GM18868 (cell line): Measurements from ENCODE around the gene ASB5.
A peak's percentile ranks its signal among the peaks of the same experiment; 100 is the strongest.
"Not testable (repeated sequence)": the region's sequence is repeated elsewhere in the genome, so short reads cannot be mapped to it uniquely, and the experiment has no call there.

Source experiments
- ATAC-seq: cut with Tn5 transposase; IDR thresholded peaks from one replicate; pipeline ENCODE4 v1.9.1; 2021; ENCODE audit warnings: mild to moderate bottlenecking, moderate library complexity; ENCODE audit not compliant: unreplicated experiment

ASB5 gene

DNA sequence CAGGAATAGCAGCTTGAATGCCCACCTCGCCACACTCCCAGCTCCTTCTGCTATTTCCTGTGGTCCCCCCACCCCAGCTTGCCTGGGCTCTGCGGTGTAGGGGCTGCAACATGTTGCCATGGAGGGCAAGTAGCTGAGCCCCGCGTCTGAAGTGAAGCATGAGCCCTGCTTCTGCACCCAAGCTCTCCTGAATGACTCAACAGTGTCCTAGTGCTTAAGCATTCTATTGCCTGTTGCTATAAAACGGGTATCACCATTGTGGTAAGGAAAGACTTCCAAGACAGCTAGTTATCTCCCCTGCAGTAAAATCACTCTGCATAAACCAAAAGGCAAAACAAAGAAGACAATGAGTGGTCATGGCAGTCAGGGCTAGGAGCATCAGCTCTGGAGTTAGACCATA is 42.3 kb downstream of the ASB5 start:
- no peak for ATAC-seq

DNA sequence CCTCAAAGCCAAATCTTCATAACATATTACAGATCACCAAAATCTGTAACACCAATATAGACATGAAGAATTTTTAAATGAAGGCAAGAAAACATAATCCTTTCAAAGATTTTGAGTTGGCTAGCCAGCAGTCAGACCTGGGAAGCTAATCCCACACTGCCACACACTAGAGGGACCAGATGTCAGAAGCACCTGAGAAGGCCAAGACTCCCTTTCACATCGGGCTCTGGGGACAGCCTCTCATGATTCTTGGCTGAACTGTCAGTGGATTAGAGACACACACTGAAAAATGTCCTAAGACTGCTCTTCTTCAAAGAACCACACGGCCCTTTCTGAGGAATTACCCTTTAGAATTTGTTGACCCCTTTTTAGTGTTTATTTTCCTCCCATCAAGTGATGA is 45.5 kb downstream of the ASB5 start:
- ATAC-seq: no peak

DNA sequence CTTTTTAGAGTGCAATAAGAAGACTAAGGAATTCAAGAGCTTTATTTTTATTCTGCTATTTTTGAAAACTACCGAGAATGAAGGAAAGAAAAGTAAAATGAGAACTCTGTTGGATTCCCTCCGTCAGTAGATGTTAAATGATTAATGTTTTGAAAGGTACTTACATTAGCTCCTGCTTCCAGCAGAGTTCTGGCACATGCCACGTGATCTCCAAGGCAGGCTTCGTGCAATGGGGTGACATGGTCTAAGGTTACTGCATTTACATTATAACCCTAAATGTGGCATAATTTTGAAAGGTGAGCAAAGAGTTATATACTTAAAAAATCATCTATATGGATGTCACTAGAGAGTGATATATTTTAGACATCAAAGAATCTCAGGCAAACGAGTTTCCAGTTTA is 46.9 kb downstream of the ASB5 start:
- ATAC-seq: no peak

DNA sequence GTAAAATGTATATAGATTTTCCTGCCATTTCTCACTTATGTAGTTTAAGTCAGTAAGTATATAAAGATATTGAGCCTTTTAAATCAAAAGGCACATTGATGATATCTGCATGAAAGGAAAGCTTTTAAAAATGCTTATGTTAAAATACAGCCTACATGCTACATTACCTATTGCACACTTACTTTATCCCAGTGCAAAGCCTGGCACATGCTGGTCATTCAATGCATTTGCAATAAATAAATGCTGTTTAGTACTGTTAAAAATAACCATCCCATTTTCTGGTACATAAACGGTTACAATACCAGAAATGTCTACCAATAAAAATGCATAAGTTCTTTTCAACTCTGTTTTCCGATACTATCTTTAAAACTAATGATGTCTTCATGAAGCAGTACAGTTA is 51.5 kb downstream of the ASB5 start:
- peak; percentile 48 for ATAC-seq

DNA sequence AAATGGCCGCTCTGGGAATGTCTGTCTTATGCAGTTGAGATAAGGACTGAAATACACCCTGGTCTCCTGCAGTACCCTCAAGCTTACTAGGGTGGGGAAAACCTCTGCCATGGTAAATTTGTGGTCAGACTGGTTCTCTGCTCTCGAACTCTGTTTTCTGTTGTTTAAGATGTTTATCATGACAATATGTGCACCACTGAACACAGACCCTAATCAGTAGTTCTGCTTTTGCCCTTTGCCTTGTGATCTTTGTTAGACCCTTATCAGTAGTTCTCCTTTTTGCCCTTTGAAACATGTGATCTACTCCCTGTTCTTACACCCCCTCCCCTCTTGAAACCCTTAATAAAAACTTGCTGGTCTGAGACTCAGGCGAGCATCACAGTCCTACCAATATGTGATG is 56.7 kb downstream of the ASB5 start:
- ATAC-seq: not testable (repeated sequence)

DNA sequence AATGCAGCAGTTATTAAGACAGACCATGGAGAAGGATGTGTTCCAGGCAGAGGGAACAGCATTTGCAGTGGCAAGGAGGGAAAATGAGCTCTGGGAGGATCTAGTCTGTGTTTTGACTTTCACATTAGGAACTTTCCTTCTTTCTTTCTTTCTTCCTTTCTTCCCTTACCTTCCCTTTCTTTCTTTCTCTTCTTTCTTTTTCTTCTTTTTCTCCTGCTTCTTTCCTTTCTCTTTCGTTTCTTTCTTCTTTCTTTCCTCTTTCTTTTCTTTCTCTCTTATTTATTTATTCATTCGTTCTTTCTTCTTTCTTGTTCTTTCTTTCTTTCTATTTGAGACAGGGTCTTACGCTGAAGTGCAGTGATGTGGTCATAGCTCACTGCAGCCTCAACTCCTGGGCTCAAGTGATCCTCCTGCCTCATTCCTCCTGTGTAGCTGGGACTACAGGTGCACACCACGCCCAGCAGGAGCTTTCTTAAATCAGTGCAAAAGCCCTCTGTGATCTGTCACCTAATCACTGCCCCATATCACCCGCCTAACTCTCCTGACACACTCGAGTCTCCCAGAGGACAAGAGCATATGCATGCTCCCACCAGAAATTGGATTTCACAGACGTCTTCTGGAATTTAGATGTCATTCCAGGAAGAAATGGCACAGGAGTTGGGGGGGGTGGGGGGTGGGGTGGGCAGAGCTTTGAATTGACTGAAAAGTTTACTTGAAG is 58.3 kb downstream of the ASB5 start:
- no peak for ATAC-seq

DNA sequence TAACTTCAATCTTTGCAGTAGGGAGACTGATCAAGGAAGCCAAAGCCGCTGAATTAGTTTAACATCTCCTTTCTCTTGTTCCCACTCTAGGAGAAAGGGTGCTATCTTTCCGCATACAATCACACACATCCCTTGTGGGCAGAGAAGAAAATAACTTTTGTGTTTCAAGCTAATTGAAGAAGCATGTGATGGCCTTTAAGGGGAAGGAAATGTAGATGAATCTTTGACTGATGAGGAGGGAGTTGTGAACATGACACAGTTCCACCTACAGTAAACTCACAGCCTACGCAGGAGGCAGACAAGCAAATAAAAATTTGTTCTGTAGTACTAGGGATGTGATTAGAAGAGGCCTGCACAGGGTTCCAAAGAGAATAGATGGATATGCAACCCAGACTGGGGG is 58.9 kb downstream of the ASB5 start:
- ATAC-seq: no peak

DNA sequence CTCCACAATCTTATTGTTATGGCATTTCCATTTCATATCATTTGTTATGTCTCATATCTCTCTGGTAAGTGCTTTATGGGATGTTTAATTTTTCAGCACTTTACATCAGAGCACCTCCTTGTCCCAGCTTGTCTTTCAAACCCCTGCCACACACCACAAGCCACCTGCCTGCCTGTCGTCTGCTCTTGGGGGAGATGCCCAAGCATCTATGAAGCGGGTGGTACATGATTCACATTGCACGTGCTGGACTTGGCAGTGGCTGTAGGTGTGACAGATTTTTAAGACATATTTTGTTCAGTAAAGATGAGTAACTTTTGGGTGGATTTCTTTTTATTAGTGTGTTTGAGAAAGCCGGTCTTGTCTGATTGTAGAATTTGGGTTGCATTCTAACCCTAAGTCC is 59.5 kb downstream of the ASB5 start:
- ATAC-seq: no peak

DNA sequence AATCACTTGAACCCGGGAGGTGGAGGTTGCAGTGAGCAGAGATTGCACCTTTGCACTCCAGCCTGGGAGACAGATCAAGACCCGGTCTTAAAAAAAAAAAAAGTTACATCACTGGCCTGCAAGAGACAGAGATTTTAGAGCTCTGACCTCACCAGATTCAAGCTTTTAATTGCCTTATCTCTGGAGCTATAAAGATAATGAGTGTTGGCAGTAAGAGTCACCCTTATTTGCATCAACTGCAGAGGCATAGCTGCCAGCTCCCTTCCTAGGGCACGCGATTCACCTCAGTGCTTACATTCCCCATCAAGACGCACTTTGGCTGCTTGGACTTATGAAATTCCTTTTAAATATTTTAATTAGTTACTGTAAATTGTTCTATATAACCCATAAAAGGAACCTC is 61.2 kb downstream of the ASB5 start:
- no peak for ATAC-seq

DNA sequence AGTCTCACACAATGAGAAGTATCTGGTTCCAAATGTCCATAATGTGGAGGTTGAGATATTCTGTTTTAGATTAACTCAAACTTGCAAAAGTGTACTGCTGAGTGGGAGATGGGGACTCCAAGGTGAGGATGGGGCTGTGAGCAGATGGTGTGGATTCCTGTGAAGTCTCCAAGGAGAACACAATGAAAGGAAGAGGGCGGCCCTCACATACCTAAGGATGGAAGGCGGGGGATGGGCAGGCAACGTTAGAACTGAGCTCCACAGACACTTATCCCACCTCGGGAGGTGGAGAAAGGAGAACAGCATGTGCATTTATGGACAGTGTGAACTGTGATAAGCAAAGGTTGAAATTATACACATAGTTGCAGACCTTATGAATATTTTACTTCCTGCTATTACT is 63.7 kb downstream of the ASB5 start:
- no peak for ATAC-seq

DNA sequence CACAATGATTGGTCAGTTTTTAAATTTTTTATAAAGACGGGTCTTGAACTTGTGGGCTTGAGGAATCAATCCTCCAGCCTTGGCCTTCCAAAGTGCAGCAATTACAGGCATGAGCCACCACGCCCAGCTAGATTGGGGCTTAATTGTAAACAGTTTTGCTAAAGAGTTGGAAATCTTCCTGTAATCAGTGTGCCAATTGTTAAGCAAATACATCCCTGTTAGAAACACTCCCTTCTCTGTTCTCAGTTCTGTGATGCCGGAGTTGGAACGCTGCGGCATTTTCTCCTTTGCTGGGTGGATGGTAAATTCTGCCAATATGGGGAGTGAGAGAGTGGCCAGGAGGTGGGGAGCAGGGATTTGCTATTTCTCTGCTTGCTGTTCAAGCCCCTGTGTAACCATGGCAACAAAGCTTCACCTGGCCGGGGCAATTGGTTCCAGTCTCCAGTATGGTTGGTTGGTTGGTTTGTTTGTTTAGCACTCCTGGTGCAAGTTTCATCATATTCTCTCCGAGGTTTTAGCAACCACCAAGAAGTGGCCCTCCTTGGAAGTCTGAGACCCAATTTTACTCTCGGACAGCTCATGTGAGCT is 70.6 kb downstream of the ASB5 start:
- ATAC-seq: no peak

DNA sequence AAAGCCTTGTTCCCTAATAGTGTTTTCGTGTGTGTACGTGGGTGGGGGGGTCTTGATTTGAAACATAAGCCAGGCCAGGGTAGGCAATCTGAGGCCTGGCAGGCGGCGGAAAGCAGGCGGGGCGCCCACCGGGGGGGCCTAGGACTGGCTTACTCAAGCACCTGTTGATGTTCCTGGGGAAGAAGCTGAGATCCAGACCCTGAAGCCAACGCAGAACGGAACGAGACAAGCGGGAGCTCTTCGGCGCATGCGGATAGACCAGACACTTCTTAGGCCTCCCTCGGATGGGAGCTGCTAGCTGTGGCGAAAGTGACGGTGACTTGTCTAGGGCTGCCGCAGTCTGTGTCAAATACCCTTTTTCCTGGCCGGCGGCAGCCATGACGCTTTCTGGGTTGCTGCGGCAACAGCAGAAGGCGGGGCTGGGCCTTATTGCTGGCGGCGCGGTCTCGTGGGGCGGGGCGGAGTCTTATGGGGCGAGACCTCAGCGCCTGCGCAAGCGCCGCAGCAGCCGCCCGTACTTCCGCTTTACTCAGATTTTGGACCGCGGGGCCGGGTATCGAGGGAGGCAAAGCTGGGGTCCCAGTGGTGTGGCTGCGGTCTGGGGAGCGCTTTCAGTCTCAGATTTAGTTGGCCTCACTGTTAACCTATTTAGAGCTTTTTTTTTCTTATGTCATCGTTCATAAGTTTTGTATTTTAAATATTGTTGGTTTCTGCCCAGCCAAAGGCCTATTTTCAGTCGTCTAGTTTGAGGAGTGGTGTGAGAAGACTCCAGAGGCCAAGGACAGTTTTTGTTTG is 73.6 kb downstream of the ASB5 start, which contains the start of gene SPATA4:
Gene SPATA4 (minus strand): TSS at position 402 of the 795 bp plus-strand sequence. CDS start 23 bp downstream, at position 379.
- peak; percentile 97 for ATAC-seq

DNA sequence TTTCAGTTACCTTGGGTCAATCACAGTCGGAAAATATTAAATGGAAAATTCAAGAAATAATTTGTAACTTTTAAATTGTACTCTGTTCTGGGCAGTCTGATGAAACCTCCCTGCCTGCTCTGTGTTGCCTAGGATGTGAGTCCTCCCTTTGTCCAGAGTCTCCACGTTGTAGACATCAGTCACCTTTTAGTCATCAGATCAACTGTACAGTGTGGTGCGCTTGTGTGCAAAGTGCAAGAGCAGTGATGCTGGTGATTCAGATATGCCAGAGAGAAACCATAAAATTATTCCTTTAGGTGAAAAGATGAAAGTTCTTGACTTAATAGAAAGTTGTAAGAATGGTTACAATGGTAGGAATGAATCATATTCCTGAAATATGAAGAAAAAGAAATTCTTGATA is 75.1 kb downstream of the ASB5 start:
- no peak for ATAC-seq

DNA sequence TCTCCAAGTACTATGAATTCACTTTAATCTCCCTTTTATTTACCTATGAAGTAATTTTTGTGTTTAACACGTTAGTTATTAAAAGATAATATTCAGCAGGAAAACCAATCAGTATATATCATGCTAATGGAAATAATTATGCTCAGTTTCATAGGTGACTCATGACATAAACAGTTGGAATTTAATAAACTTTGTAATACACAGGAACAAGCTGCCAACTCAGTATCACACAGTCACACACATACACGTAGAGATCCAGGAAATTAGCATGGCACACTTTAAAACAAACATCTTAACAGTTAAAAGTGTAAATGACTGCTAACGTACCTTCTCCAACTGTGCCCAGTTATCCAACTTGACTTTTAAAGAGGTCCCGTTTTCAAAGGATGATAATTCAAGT is 75.9 kb downstream of the ASB5 start:
- no peak for ATAC-seq

DNA sequence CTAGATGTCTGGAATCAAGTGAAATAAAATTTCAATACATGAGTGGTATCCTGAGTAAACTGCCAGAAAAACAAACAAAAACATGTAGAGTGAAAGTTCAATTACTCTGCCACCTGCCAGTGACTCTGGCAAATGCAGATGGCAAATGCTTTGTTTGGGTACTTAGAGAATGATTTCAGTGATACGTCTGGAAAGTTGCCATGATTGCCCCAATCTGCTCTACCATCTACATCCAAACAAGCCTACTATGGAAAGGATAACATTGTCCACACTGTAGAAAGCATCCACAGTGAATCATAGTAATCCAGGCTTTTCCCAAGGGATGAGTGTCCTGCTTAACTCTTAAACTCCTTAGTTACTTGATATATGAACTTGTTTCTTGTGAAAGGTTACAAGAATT is 77.0 kb downstream of the ASB5 start:
- ATAC-seq: no peak

DNA sequence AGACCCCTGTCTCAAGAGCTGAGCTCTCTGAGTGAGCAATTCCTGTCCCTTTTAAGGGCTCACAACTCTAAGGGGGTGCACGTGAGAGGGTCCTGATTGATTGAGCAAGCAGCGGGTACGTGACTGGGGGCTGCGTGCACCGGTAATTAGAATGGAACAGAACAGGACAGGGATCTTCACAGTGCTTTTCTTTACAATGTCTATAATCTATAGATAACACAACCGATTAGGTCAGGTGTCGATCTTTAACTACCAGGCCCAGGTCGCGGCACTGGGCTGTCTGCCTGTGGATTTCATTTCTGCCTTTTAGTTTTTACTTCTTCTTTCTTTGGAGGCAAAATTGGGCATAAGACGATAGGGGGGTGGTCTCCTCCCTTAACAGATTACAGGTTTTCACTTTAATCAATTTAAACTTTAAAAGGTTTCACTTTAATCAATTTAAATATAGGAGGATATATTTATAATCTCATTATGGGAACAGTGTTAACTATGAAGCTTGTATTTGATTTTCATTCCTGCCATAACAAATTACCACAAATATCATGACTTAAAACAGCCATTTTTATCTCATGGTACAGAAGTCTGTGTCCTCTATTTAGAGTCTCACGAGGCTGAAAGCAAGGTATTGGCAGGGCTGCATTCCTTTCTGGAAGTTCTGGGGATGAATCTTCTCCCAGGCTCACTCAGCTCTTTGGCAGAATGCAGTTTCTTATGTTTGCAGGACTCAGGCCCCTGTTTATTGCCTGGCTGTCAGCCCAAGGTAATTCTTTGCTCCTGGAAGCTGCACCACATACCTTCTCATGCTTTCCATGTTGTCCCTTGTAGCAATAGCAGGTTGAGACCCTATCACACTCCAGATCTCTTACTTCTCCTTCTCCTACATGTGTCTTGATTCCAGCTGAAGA is 78.9 kb downstream of the ASB5 start:
- ATAC-seq: no peak

DNA sequence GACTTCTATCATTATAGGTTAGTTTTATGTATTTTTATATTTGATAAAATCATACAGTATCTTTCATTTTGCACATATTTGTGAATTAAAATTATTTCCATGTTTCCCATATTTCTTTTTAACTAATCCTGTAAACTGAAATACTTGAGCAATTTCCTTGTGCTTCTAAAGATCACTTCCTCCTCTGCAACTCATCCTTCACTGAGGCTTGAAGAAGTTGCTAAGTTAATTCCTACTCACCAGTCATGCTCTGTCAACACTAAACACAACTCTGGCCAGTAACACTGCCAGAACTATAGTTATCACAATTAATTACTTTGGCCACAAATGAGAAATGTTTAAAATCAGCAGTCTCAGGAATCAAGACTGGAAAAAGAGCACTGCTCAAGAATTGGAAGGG is 80.4 kb downstream of the ASB5 start:
- peak; percentile 37 for ATAC-seq

DNA sequence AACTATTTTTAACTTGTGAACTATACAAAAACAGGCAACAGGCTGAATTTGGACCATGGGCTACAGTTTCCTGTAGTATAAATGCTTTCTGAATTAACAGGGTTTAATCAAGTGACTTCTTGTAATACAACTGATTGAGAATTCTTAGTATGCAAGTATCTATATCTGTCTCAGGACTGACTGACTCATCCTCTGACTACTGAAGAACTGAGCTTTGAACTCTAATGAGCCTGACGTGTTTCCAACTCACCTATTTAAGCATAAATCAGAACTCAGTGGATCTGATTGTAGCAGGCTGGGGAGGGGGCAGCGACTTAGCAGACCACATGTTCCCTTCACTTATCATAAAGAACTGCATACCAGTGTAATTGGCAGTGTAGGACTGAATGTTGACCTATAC is 81.4 kb downstream of the ASB5 start:
- ATAC-seq: peak; percentile 71

DNA sequence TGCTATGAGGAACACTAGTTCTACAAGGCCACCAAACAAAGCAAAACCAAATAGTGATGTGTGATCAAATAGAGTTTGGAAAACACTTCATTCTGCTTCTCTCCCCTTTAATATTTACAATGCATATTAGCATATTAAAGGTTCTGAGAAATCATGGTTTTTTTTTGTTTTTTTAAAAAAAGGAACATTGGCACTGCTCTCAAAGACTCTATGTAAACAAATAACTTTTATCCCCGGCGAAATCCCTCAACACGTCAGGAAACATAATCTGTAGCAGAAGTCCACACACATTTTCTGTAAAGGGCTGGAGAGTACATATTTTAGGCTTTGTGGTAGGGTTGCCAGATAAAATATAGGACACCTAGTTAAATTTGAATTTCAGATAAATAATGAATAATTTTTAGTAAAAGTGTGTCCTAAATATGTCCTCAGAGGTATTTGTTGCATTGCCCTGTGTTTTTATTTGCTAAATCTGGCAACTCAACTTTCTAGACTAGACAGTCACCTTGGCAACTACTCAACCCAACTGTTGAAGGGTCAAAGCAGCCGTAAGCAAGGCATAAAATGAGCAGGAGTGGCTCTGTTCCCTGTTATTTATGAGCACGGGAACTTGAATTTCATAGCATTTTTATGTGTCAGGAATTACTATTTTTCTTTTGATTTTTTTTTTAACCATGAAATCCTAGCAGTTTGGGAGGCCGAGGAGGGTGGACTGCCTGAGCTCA is 82.2 kb downstream of the ASB5 start:
- no peak for ATAC-seq

DNA sequence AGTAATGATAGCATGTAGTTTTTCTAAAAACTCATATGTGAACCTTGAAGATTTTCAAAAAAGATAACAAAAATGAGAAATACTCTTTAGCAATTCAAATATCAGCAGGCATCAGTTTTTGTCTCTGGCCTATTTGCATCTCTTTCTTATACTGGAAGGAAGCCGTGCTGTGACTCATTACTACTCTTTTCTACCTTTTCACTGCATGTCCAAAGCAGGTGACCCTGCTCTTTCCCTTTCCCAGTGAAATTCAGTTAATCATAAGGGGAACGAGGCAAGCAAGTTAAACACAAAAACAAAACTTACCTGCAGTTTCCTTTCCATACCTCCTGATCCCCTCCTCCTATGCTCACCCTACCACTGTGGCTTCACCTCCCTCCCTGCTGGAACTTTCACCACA is 83.0 kb downstream of the ASB5 start:
- no peak for ATAC-seq
